ENCODE data around the gene MRPL43. TPM values are rescaled to one million over a fixed set of nuclear protein-coding genes. Genes with fewer than 3 reads are reported as not detected.

MRPL43 gene
- total RNA-seq, 1 donor from 2014 or later, result 85.4 TPM

- no peak overlapping the region for H3K4me3 ChIP-seq
- no peaks in the 10 kb centered on the region for H3K27me3 ChIP-seq
- DNase-seq (ENCODE audit: extremely low spot score in 2 of 2), result no peak
- no peak overlapping the region for H3K27ac ChIP-seq
- intact Hi-C loops (cut with DNase I), result loop anchor here (5.0 kb wide), 1 partner anchor 83 kb away; the partner anchor contains the start of gene SLF2
- peaks cover 0 to 27% of the 10 kb centered on the region in 2 donors for H3K36me3 ChIP-seq
- TF ChIP-seq POLR2AphosphoS5 (IDR thresholded peaks at IDR 0.05; ENCODE audit: insufficient read depth in 1 of 2, low read depth in 1 of 2), result no peak
- TF ChIP-seq POLR2A (IDR thresholded peaks at IDR 0.05), result no peak
- TF ChIP-seq CTCF (IDR thresholded peaks at IDR 0.05), result no peak
- no peaks in the 10 kb centered on the region for H3K9me3 ChIP-seq
- H3K4me1 ChIP-seq, result peaks cover 16% of the 10 kb centered on the region
Measured at GRCh38 chr10:100995181-100995580, 7.9 kb upstream of the MRPL43 start.

- H3K27ac ChIP-seq, result no peak overlapping the region
Measured at GRCh38 chr10:100993986-100994708, 6.8 kb upstream of the MRPL43 start.

GRCh38 chr10:100989088-100989487 lies 1.8 kb upstream of the MRPL43 start:
- Histone ChIP-seq H3K27me3 (no peaks in the 10 kb centered on the region), H3K27ac (no peak overlapping the region), H3K4me1 (peaks cover 41% of the 10 kb centered on the region), H3K36me3 (peaks cover 0 to 41% of the 10 kb centered on the region in 2 donors), H3K4me3 (no peak overlapping the region), H3K9me3 (no peaks in the 10 kb centered on the region)
- no peak for TF ChIP-seq POLR2AphosphoS5 (IDR thresholded peaks at IDR 0.05; ENCODE audit: insufficient read depth in 1 of 2, low read depth in 1 of 2)
- no peak for TF ChIP-seq CTCF (IDR thresholded peaks at IDR 0.05)
- TF ChIP-seq POLR2A (IDR thresholded peaks at IDR 0.05), result no peak
- DNase-seq (ENCODE audit: extremely low spot score in 2 of 2), result no peak
- intact Hi-C loops (cut with DNase I), result no loop called here

More at GRCh38 chr10:100993986-100994708, 6.8 kb upstream of the MRPL43 start:
- DNase-seq (ENCODE audit: extremely low spot score in 2 of 2), result no peak
- intact Hi-C loops (cut with DNase I), result loop anchor here (5.0 kb wide), 1 partner anchor 68 kb away; the partner anchor contains the start of gene KAZALD1
- H3K9me3 ChIP-seq, result no peaks in the 10 kb centered on the region
- peaks cover 0 to 35% of the 10 kb centered on the region in 2 donors for H3K36me3 ChIP-seq
- TF ChIP-seq POLR2A (IDR thresholded peaks at IDR 0.05), result no peak
- no peak for TF ChIP-seq POLR2AphosphoS5 (IDR thresholded peaks at IDR 0.05; ENCODE audit: insufficient read depth in 1 of 2, low read depth in 1 of 2)
- TF ChIP-seq CTCF (IDR thresholded peaks at IDR 0.05), result peak; percentile 52 to 78 (median 55)
- no peaks in the 10 kb centered on the region for H3K27me3 ChIP-seq
- peaks cover 26% of the 10 kb centered on the region for H3K4me1 ChIP-seq
- no peak overlapping the region for H3K4me3 ChIP-seq

GRCh38 chr10:100988166-100988565 lies 869 bp upstream of the MRPL43 start:
- DNase-seq (ENCODE audit: extremely low spot score in 2 of 2), result no peak
- H3K4me1 ChIP-seq, result peaks cover 41% of the 10 kb centered on the region
- H3K36me3 ChIP-seq, result peaks cover 0 to 37% of the 10 kb centered on the region in 2 donors
- no peak overlapping the region for H3K27ac ChIP-seq
- H3K9me3 ChIP-seq, result no peaks in the 10 kb centered on the region
- intact Hi-C loops (cut with DNase I), result no loop called here
- peak overlapping the region; percentile 92 to 99 for H3K4me3 ChIP-seq
- H3K27me3 ChIP-seq, result no peaks in the 10 kb centered on the region
- TF ChIP-seq POLR2A (IDR thresholded peaks at IDR 0.05) (no peak), POLR2AphosphoS5 (IDR thresholded peaks at IDR 0.05; ENCODE audit: insufficient read depth in 1 of 2, low read depth in 1 of 2) (no peak), CTCF (IDR thresholded peaks at IDR 0.05) (no peak)

- Histone ChIP-seq H3K9me3 (no peaks in the 10 kb centered on the region), H3K36me3 (peaks cover 0 to 34% of the 10 kb centered on the region in 2 donors), H3K27me3 (no peaks in the 10 kb centered on the region), H3K4me1 (peaks cover 41% of the 10 kb centered on the region), H3K27ac (peak overlapping the region; percentile 85), H3K4me3 (peak overlapping the region; percentile 92 to 99)
- intact Hi-C loops (cut with DNase I), result no loop called here
- TF ChIP-seq CTCF (IDR thresholded peaks at IDR 0.05), result no peak
- TF ChIP-seq POLR2A (IDR thresholded peaks at IDR 0.05), result no peak
- no peak for TF ChIP-seq POLR2AphosphoS5 (IDR thresholded peaks at IDR 0.05; ENCODE audit: insufficient read depth in 1 of 2, low read depth in 1 of 2)
- no peak for DNase-seq (ENCODE audit: extremely low spot score in 2 of 2)
Measured at GRCh38 chr10:100987685-100988049, 370 bp upstream of the MRPL43 start.

Measured in vagina (tissue), 2 donors.